Stimulated activated memory B cell treated with anti-CD40 and anti-IgM and Interleukin-4, amounts not matched to agents 10 μg/mL and 1 μg/mL and 100 μg/mL, for 72 hours (primary cell): ENCODE results near the gene EPDR1.

Experiments
- ATAC-seq: fragments of 150-1000 bp; cut with Tn5 transposase; 2 replicates; pipeline ENCODE4 v1.10.0; 2021
- H3K27ac Mint-ChIP-seq: one replicate; pipeline ENCODE4 v1.8.0; 2022; ENCODE audit warnings: mild to moderate bottlenecking, mixed read lengths
- H3K27me3 Mint-ChIP-seq: one replicate; pipeline ENCODE4 v1.8.0; 2022; ENCODE audit warnings: mixed read lengths
- H3K36me3 Mint-ChIP-seq: one replicate; pipeline ENCODE4 v1.8.0; 2022; ENCODE audit warnings: mixed read lengths
- H3K4me1 Mint-ChIP-seq: one replicate; pipeline ENCODE4 v1.8.0; 2022; ENCODE audit warnings: mixed read lengths
- H3K4me3 Mint-ChIP-seq: one replicate; pipeline ENCODE4 v1.8.0; 2022; ENCODE audit warnings: mild to moderate bottlenecking, moderate library complexity, mixed read lengths
- H3K9me3 Mint-ChIP-seq: one replicate; pipeline ENCODE4 v1.8.0; 2022; ENCODE audit warnings: mixed read lengths

Gene EPDR1

GRCh38 chr7:37984750-37985390 lies 64.4 kb downstream of the EPDR1 start:
- no peak overlapping the region for H3K27ac Mint-ChIP-seq
- H3K4me3 Mint-ChIP-seq = no peak overlapping the region
- peaks cover 11% of the 10 kb centered on the region for H3K27me3 Mint-ChIP-seq
- ATAC-seq = no peak
- H3K36me3 Mint-ChIP-seq = no peaks in the 10 kb centered on the region
- no peaks in the 10 kb centered on the region for H3K9me3 Mint-ChIP-seq
- H3K4me1 Mint-ChIP-seq = no peaks in the 10 kb centered on the region

GRCh38 chr7:37986908-37987330 lies 66.5 kb downstream of the EPDR1 start:
- Mint-ChIP-seq H3K27me3 (peaks cover 26% of the 10 kb centered on the region), H3K9me3 (no peaks in the 10 kb centered on the region), H3K27ac (no peak overlapping the region), H3K36me3 (no peaks in the 10 kb centered on the region), H3K4me3 (no peak overlapping the region), H3K4me1 (no peaks in the 10 kb centered on the region)
- ATAC-seq = no peak

DNA sequence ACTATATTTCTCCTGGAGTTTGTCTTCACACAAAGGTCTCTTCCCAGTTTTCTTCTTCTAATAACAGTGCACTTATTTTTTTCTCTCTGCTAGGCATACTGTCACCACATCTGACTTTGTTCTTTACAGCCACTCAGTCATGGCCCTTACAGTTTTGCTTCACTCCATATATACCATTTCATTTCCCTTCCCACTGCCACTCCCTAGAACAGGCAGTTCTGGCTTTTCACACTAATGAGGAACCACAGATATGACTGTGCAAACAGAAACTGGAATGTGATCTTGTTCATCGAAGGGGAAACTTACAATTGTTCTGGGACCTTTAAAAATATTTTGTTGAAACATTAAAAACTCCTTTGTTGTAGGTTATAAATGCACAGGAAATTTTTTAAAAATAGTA lies 67.3 kb downstream of the EPDR1 start:
- no peaks in the 10 kb centered on the region for H3K4me1 Mint-ChIP-seq
- ATAC-seq = no peak
- H3K27me3 Mint-ChIP-seq = peaks cover 27% of the 10 kb centered on the region
- no peak overlapping the region for H3K27ac Mint-ChIP-seq
- no peaks in the 10 kb centered on the region for H3K9me3 Mint-ChIP-seq
- no peaks in the 10 kb centered on the region for H3K36me3 Mint-ChIP-seq
- H3K4me3 Mint-ChIP-seq = no peak overlapping the region

DNA sequence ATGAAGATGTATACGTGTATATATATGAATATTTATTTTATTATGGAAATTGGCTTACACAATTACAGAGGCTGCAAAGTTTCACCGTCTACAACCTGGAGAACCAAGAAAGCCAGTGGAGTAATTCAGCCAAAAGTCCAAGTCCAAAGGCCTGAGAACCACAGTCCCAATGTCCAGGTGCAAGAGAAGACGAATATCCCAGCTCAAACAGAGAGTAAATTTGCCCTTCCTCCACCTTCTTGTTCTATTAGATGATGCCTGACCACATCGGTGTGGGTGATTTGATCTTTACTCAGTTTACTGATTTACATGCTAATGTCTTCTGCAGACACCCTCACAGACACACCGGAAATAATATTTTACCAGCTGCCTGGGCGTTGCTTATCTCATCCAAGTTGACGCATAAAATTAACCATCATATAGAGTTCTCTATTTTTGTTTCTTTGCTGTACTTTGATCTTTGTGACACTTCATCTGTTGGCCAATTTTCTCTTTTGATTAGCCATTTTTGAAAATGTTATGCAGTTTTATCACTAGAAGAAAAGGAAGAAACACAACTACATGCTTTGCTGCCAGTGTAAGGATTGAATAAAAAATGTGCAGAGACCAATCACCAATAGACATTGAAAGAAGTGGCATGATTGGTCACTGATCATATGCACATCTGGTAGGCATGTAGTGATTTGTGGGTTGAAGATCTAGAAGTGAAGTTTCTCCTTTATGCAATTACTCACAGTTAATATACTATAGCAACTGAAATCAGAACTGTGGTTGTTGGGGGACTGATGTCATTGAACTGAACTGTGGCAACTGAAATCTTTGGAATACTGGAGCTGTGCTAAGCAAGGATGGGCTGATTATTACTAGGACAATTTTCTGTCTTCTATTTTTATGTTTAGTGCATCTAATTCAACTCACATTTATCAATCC lies 68.5 kb downstream of the EPDR1 start:
- Mint-ChIP-seq H3K27me3 (peaks cover 19% of the 10 kb centered on the region), H3K27ac (no peak overlapping the region), H3K4me1 (no peaks in the 10 kb centered on the region), H3K36me3 (no peaks in the 10 kb centered on the region), H3K9me3 (peaks cover 2% of the 10 kb centered on the region), H3K4me3 (no peak overlapping the region)
- no peak for ATAC-seq

DNA sequence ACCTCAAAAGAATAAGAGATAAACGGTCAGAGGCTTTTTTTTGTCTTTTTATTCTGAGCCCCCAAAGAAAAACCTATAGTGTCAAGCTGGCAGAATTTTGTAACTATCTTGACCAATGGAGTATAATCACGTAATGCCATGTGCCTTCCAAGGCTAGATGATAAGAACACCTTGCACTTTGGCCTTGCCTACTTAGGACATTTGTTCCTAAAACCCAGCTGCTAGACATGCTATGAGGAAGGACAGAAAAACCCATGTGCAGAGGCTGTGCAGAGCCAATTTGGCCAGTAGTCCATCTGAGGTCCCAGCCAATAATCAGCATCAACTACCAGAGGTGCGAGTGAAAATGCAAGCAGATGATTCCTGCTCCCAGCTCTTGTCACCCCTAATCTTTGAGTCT lies 69.9 kb downstream of the EPDR1 start:
- Mint-ChIP-seq H3K9me3 (peaks cover 2% of the 10 kb centered on the region), H3K4me3 (no peak overlapping the region), H3K27ac (no peak overlapping the region), H3K4me1 (no peaks in the 10 kb centered on the region), H3K27me3 (peaks cover 19% of the 10 kb centered on the region), H3K36me3 (no peaks in the 10 kb centered on the region)
- no peak for ATAC-seq

DNA sequence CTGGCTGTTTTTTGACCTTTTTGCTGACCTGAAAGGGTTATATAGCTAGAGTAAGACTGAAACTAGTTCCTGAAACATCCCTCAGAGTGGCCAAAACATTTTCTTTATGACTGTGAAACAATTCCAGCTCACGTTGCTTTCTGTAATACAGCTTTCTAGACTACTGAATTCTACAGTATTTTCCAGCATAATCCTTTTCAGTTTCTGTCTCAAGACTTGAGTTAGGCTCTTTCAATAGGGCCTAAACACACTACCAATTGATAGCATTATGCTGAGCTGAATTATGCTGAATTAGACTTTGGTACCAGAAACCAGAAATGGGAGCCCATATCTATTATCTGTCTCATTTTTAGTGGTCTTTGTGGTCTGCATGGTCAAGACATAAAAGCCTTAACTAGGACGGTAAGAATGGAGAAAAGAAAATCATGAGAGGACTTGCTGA lies 72.6 kb downstream of the EPDR1 start:
- Mint-ChIP-seq H3K4me1 (no peaks in the 10 kb centered on the region), H3K36me3 (no peaks in the 10 kb centered on the region), H3K4me3 (no peak overlapping the region), H3K27me3 (peaks cover 19% of the 10 kb centered on the region), H3K27ac (no peak overlapping the region), H3K9me3 (peaks cover 7% of the 10 kb centered on the region)
- ATAC-seq = no peak

DNA sequence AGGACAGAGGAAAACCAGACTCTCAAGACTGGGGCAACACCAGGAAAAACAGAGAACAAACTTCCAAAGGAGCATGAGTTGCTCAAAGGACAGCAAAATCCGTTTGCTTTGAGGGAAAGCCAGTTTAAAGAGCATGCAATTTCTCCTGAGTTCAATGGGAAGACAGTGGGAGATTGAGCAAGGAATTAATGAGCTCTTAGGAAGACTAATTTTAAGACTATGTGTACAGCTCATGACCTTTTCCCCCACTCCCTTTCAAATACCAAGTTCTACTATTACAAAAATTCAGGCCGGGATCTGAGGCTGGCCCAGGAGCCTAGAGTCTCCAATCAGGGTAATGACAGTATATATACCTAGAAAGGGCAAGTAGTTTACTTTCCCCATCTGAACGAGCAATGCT lies 79.2 kb downstream of the EPDR1 start:
- Mint-ChIP-seq H3K36me3 (no peaks in the 10 kb centered on the region), H3K9me3 (peaks cover 5% of the 10 kb centered on the region), H3K27me3 (peaks cover 23% of the 10 kb centered on the region), H3K4me1 (no peaks in the 10 kb centered on the region), H3K27ac (no peak overlapping the region), H3K4me3 (no peak overlapping the region)
- ATAC-seq = no peak

DNA sequence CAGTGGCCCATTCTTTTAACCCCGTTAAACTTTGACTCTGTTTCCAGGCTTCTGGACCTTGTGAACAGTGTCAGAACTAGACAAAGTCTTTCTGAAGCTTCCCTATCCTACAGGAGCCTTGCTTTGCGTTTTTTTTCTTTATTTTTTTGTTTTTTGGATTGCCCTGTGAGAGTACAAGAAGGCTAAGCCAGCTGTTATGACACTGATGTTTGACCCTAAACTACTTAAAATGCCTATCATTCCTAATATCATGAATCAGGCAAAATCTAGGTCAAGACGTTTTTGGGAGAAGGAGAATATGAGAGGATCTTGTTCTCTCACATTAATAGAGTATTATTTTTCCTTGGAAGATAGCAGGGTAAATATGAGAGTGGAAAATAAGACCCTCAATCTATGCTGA lies 79.8 kb downstream of the EPDR1 start:
- Mint-ChIP-seq H3K36me3 (no peaks in the 10 kb centered on the region), H3K4me1 (no peaks in the 10 kb centered on the region)

More for the DNA sequence above, 79.8 kb downstream of the EPDR1 start:
- no peak for ATAC-seq
- no peak overlapping the region for H3K27ac Mint-ChIP-seq
- H3K27me3 Mint-ChIP-seq = peaks cover 23% of the 10 kb centered on the region
- H3K4me3 Mint-ChIP-seq = no peak overlapping the region
- peaks cover 5% of the 10 kb centered on the region for H3K9me3 Mint-ChIP-seq
